Hematopoietic multipotent progenitor cell treated with erythropoietin and hydrocortisone succinate and interleukin-3 and kit ligand, for 8 days (in vitro differentiated cells): ENCODE measurements around the gene RABGEF1.
A peak's percentile ranks its signal among the peaks of the same experiment; 100 is the strongest.
"Not testable (repeated sequence)": the region's sequence is repeated elsewhere in the genome, so short reads cannot be mapped to it uniquely, and the experiment has no call there.

Experiments used
- DNase-seq: peaks from one replicate; pipeline ENCODE4 v3.0.0-alpha.2; 2015

RABGEF1 gene

DNA sequence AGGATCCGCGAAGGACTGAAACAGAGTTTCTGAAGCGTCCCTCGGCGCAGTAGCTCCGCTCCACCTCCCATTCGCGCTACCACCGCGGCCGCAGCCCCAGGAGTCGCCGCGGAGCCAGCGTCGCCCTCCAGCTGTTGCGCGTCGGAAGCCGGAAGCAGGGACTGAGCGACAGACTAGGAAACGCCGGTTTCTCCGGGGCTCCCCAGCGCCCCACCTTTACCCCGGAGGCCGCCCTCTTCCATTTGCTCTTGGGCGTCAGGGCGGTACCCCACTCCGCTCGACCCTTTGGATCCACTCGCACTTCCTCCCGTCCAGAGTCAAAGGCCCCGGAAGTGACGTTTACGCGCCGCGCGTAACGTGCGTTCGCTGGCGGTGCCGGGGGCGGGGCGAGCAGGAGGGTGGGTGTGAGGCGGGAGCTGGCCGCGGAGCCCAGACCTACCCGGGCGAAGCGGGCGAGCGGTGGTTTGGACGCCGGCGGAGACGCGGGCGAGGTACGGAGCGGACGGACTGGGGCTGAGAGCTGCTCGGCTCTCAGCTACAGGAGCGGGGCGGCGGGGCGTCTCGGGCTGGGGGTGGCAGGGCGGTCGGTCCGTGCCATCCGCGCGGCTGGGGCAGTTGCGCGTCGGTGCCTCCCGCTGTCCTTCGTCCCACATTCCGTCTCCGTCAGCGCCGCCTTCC is at the start of gene RABGEF1:
Gene RABGEF1, plus strand, starts transcription at position 432 of the 678 bp plus-strand sequence. CDS start 31,167 bp downstream, outside the sequence.
- peak; percentile 98 for DNase-seq

- no peak for DNase-seq
These were observed 47.2 kb upstream of the RABGEF1 start for GRCh38 chr7:66693331-66693730.

- no peak for DNase-seq
These were observed 46.2 kb upstream of the RABGEF1 start for GRCh38 chr7:66694286-66694685.

DNA sequence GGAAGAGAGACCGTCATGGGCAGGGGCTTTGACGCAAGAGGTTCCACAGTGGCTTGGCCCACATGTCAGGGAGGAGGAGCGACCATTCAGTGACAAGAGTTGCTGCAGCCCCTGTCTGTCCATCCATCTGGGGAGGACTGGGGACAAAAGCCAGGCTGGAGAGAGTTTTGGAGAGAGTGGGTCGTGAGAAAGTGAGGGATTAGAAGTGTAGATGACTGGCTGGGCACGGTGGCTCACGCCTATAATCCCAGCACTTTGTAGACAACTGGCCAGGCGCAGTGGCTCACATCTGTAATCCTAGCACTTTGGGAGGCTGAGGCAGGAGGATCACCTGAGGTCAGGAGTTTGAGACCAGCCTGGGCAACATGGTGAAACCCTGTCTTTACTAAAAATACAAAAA is 45.1 kb upstream of the RABGEF1 start:
- not testable (repeated sequence) for DNase-seq

- not testable (repeated sequence) for DNase-seq
These were observed 44.4 kb upstream of the RABGEF1 start for GRCh38 chr7:66696134-66696533.

- DNase-seq, result no peak
These were observed 43.8 kb upstream of the RABGEF1 start for GRCh38 chr7:66696774-66697191.

DNA sequence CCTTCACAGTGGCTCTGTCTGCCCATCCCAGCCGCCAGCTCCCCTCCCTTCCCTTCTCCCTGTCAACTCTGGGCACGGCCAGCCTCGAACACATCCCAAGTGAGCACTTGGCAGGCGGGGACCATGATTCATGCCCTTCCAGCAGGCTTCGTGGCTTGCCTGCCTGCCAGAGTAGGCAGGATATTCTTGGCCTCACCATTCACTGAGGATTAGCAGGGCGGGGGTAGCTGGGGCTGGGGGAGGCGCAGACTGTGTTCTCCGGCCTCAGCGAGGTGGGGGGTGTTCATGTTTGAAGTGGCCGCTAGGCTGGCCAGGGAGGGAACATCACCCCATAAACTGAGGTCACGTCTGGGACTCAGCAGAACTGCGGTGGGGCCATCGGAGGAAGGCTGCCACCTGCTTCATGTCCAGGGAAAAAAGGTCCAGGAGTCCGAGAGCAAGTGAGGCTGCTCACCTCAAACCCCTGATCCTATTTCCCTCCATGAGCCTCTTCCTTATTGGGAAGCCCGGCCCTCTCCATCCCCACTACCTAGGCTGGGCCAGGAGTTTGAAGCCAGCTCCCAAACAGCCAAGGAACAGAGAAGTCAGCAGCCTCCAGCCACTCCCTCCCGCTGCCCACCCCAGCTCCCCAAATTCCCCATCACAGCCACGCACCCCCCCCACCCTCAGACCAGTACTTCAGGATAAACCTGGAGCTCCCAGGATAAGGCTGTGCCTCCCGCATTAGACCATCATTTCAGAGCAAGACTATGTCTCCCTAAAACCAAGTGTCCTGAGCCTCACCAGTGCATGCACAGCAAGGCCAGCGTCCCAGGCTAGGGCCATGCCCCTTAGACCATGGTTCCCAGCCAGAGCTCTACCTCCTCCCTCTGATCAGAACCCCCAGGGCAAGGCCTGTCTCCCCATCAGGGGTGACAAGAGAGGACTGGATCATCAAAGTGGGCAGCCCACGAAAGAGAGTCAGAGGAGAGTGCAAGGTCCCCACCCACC is 42.8 kb upstream of the RABGEF1 start:
- no peak for DNase-seq

GRCh38 chr7:66698652-66699205 is 41.8 kb upstream of the RABGEF1 start:
- DNase-seq, result no peak

- DNase-seq, result no peak
These were observed 40.5 kb upstream of the RABGEF1 start for GRCh38 chr7:66699998-66700397.

DNA sequence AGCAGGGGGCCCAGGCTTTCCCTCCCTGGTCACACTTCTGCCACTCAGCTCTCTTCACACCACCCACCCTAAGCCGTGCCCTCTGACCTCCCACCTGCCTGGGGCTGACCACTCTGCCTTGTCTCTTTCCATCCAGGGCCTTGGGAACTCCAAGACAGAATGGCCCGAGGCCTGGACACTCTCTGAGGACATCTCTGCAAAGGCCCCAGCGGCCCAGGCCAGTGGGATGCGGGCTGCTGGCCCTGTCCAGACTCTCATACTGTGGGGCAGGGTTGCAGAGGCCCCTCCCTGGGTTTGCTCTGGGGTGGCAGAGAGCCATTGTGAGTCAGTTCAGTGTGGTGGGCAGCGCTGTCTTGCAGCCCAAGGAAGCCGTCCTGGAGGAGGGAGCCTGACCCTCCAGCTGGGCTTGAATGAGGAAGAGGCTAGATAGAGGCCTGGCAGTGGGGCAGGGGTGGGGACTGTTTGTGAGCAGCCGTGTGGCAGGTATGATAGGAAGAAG is 39.9 kb upstream of the RABGEF1 start:
- no peak for DNase-seq

- no peak for DNase-seq
These were observed 32.7 kb upstream of the RABGEF1 start for GRCh38 chr7:66707825-66708224.

DNA sequence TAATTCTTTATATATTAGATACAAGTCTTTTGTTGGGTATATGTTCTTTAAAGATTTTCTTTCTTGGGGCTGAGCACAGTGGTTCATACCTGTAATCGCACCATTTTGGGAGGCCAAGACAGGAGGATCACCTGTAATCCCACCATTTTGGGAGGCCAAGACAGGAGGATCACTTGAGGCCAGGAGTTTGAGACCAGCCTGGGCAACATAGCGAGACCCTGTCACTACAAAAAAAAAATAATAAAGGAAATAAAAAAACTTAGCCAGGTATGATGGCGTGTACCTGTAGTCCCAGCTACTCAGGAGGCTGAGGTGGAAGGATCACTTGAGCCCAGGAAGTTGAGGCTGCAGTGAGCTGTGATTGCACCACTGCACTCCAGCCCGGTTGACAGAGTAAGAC is 29.8 kb upstream of the RABGEF1 start:
- not testable (repeated sequence) for DNase-seq

GRCh38 chr7:66713687-66714086 is 26.8 kb upstream of the RABGEF1 start:
- DNase-seq, result no peak

DNA sequence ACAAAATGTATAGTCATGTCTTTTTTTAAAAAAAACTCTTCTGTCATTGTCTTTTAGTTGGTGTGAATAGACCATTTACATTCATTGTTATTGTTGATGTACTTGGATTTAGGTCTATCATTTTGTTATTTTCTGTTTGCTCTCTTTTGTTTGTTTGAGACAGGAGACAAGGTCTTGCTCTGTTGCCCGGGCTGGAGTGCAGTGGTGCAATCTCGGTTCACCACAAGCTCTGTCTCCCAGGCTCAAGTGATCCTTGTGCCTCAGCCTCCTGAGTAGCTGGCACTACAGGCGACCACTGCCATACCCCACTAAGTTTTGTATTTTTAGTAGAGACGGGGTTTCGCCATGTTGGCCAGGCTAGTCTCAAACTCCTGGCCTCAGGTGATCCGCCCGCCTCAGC is 23.9 kb upstream of the RABGEF1 start:
- not testable (repeated sequence) for DNase-seq

DNA sequence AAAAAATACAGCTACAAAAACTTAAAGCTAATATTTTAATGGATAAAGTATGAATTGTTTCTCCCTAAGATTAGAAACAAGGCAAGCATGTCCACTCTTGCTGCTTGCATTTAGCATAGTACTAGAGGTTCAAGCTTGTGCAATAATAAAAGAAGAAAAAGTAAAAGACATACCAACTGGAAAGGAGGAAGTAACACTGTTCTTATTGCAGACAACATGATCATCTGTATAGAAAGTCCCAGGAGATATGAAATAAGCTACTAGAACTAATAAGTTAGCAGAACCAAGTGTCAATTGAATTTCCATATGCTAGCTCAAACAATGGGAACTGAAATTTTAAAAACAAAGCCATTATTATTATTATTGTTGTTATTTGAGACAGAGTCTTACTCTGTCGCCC is 20.0 kb upstream of the RABGEF1 start:
- DNase-seq, result no peak

GRCh38 chr7:66725843-66726242 is 14.7 kb upstream of the RABGEF1 start:
- no peak for DNase-seq

- DNase-seq, result no peak
These were observed 13.5 kb upstream of the RABGEF1 start for GRCh38 chr7:66727058-66727457.

DNA sequence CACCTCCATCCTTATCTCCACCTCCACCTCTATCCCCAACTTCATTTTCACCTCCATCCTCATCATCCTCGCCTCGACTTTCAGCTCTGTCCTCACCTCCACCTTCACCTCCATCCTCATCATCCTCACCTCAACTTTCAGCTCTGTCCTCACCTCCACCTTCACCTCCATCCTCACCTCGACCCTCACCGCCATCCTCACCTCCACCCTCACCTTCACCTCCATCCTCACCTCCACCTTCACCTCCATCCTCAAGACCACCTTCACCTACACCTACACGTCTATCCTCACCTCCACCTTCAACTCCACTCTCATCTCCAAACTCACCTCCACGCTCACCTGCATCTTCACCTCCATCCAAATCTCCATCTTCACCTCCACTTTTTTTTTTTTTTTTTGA is 12.0 kb upstream of the RABGEF1 start:
- no peak for DNase-seq

- DNase-seq, result no peak
These were observed 11.3 kb upstream of the RABGEF1 start for GRCh38 chr7:66729274-66729673.

DNA sequence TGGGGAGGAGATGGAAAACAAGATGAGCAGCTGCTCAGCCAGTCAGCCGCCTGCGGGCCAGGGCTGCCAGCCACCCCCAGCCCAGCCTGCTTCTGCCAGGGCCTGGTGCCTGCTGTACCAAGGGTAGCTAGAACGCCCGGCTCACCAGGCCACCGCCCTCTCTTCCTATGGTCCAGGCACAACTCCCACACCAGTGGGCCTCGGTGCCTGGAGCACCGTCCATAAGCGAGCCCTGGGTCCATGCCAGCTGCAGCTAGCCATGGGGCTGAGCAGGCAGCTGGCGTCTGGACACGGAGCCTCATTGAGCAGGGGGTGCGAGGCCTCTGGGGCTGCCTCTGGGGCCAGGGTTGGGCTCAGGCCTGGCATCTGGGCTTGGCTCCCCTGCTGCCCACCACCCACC is 8.5 kb upstream of the RABGEF1 start:
- no peak for DNase-seq

GRCh38 chr7:66732439-66732838 is 8.1 kb upstream of the RABGEF1 start:
- no peak for DNase-seq

DNA sequence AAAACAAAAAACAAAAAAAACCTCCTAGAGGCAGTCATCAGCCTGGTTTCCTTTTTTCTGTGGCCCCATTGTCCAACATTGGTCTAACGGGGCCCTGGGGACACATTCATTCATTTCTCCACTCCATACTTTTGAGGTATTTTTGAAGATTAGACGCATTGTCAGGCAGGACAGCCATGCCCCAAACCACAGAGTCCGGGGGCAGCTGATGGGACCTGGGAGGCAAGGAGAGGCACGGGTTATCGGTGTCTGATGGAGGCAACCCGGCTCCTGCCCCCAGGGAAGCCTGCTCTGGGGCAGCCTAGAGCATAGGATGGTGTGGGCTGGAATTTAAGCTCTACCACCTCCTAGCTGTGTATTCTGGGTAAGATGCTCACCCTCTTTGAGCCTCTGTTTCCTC is 6.5 kb upstream of the RABGEF1 start:
- DNase-seq, result no peak

DNA sequence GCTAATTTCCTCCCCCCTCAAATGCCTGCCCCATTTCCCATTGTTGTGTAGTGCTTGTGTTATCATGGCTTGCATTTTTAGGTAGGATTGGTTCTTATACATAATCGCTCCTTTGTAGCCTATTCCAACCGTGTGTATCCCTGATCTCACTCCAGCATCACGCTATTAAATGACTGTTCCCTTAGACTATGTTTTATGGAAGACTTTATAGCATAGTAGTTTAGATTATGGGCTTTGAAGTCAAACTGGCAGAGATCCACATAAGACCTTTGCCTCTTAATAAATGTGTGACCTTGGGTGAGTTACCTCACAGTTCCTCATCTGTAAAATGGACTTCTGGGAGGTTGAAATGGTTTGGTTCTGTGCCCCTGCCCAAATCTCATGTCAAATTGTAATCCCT is 5.4 kb upstream of the RABGEF1 start:
- no peak for DNase-seq

DNA sequence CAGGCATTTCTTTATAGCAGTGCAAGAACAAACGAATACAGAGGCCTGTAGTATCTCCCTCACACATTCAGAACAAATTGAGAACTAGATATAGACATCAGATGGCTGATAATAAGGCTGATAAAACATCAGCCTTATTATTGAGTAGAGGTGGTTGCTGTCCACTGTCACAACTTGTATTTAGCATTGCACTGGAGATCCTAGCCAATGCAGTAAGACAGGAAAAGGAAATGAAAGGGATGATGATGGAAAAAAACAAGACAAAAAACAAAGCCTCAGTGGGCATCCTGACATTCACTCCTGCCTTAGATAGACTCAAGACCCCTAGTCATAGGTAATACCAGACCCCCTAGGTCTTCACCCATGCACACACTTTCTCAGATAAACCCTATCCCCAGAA is 4.7 kb upstream of the RABGEF1 start:
- no peak for DNase-seq
